GM10266 (cell line): ENCODE data around the gene EEF1A2.
"Not testable (repeated sequence)": the region's sequence is repeated elsewhere in the genome, so short reads cannot be mapped to it uniquely, and the experiment has no call there.

Experiments
- DNase-seq: peaks from one replicate; pipeline ENCODE4 v3.0.0; 2012; ENCODE audit errors: extremely low spot score
- TF ChIP-seq, protein P1 (sequence below): IDR thresholded peaks from 2 replicates; pipeline ENCODE4 v1.5.1; 2012; ENCODE audit warnings: mild to moderate bottlenecking, low read depth; ENCODE audit not compliant: control insufficient read depth, insufficient read depth; ENCODE audit errors: missing control alignments

Gene EEF1A2

GRCh38 chr20:63519668-63520503 is 21.0 kb upstream of the EEF1A2 start:
- TF ChIP-seq, protein P1, sequence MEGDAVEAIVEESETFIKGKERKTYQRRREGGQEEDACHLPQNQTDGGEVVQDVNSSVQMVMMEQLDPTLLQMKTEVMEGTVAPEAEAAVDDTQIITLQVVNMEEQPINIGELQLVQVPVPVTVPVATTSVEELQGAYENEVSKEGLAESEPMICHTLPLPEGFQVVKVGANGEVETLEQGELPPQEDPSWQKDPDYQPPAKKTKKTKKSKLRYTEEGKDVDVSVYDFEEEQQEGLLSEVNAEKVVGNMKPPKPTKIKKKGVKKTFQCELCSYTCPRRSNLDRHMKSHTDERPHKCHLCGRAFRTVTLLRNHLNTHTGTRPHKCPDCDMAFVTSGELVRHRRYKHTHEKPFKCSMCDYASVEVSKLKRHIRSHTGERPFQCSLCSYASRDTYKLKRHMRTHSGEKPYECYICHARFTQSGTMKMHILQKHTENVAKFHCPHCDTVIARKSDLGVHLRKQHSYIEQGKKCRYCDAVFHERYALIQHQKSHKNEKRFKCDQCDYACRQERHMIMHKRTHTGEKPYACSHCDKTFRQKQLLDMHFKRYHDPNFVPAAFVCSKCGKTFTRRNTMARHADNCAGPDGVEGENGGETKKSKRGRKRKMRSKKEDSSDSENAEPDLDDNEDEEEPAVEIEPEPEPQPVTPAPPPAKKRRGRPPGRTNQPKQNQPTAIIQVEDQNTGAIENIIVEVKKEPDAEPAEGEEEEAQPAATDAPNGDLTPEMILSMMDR, result peak; percentile 14
- peak; percentile 86 for DNase-seq

DNA sequence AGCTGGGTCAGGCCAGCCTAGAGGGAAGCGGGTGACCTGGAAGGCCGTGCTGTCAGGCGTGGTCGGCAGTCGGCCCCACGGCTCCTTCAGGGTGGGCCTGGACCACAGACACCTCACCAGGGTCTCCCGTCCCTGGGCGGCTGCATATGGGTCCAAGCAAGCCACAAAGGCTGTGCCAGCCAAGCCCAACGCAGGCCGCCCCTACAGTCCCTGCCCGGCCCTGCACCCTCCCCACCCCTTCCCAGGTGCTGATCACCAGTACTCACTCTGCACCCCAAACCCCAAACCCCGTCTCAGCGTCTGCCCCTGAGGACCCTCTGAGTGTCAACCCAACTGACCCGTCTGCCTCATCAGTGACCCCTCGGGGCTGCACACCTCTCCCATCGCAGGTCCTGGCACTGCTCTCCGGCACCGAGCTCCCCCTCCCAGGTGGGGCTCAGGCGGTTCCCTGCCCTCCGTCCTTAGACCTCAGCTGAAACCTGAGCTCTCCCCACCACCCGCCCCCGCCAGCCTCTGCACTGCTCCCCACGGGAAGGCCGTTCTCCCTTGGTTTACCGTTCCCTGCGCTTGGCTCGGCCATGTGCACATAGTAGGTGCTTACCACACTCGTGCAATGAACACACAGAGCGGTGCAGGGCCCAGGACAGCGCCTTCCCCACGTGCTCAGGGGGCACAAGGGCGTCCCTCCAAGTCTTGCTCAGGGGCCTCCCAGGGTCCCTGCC is 20.2 kb upstream of the EEF1A2 start:
- TF ChIP-seq, protein P1, result no peak
- no peak for DNase-seq

DNA sequence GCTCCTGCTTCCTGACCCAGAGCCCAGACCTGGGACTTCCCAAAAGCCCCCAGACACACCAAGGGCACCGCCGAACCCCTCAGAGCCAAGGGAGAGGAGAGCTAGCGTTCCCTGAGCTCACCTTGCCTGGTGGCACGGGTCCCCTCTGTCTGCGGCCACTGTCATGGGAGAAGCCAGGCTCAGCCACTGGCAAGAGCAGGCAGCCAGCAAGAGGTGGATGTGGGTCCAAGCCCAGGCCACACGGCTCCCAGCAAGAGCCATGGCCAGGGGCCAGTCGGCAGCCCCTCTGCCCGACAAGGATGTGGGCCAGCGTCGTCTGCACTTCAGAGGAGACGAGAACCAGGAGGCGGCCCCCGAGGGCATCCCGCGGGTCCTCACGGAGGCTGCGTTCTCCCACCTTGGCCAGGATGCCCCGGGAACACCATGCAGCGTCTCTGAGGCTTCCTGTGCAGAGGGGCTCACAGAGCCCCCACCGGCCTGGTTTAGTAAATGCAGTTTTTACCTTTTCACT is 19.5 kb upstream of the EEF1A2 start:
- TF ChIP-seq, protein P1, result no peak
- no peak for DNase-seq

DNA sequence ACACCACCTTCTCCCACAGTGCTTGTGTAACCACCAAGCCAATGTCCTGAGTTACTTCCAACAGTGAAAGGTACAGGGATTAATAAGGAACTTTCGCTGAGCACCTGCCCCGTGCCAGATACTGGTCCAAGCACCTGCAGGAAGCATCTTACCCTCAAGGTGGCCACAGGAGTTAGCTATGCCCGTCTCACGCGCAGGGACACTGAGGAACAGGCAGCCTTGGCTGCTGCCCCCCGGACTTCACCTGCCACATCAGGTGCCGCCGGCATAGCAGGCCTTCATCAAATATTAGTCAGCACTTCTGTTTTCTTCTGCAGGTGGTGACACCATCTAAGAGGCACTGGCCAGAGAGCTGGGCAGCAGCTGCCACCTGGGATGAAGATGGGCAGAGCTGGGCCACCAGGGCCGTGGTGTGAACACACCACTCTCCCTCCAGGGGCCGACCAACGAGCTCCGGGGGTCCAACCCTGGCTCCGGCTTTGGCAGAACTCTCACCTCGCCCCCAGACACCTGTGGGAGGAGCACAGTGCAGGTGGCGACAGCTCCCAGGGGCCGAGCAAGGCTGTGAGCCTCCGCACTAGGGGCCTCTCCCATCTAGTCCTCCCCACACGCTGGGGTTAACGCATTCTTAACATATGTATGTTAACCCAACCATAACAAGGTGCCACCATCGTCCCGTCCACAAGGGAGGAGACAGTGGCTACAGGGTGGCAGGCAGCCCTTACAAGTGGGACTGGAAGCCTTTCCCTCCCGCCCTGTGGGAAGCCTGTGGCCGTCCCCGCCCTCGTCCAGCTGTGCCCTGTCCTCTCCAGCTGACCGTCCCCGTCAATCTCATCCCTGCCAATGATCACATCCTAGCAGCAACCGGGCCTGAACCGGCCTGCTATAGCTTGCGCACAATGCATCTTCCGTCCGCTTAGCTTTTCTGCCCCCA is 18.8 kb upstream of the EEF1A2 start:
- TF ChIP-seq, protein P1, result no peak

DNA sequence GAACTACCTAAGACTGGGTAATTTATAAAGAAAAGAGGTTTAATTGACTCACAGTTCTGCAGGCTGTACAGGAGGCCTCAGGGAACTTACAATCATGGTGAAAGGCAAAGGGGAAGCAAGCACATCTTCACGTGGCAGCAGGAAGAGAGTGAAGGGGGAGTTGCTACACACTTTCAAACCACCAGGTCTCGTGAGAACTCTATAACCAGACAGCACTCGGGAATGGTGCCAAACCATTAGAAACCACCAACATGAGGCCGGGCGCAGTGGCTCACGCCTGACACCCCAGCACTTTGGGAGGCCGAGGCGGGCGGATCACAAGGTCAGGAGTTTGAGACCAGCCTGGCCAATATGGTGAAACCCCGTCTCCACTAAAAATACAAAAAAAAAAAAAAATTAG is 15.6 kb upstream of the EEF1A2 start:
- not testable (repeated sequence) for DNase-seq

More for the DNA sequence above, 18.8 kb upstream of the EEF1A2 start:
- no peak for DNase-seq

DNA sequence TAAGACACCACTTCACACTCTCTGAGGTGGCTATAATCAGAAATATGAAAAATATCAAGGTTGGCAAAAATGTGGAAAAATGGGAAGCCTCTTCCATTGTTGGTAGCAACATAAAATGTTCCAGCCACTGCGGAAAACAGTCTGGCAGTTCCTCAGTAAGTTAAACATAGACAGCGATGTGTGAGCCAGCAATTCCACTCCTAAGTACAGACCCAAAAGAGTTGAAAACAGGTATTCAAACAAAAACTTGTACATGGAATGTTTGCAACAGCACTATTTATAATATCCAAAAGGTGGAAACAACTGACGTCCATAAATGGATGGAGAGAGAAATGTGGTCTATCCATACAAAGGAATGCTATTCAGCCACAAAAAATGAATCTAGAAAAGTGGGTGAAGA is 14.3 kb upstream of the EEF1A2 start:
- TF ChIP-seq, protein P1, result no peak

DNA sequence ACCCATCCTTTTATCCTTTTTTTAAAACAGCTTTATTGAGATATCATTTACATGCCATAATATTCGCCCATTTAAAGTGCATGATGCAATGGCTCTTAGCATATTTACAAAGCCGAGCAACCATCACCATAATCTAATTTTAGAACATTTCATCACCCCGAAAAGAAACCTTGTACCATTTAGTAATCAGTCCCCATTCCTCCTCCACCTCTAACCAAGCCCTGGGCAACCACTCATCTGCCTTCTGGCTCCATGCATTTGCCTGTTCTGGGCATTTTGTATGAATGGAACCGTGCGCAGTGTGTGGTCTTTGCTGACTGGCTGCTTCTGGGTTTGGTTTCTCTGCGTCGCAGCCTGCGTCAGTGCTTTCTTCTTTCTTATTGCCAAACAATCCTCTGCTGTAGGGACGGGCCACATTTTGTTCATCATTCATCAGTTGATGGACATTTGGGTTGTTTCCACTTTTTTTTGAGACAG is 10.2 kb upstream of the EEF1A2 start:
- DNase-seq, result no peak
- TF ChIP-seq, protein P1, result no peak

More for the DNA sequence above, 14.3 kb upstream of the EEF1A2 start:
- no peak for DNase-seq
